Erythroblast (primary cell): ENCODE measurements around the gene NANOGP8.
"Not testable (repeated sequence)": the region's sequence is repeated elsewhere in the genome, so short reads cannot be mapped to it uniquely, and the experiment has no call there.

Source experiments
- DNase-seq, 2 experiments: peaks; one replicate each; lab custom pipeline; 2025; lab: John Stamatoyannopoulos, UW
- GATA1 ChIP-seq: IDR thresholded peaks from 2 replicates; pipeline ENCODE4 v1.6.1; 2011; ENCODE audit warnings: low read depth, mild to moderate bottlenecking, control low read depth, low read length, moderate library complexity
- POLR2A ChIP-seq: IDR thresholded peaks from 2 replicates; pipeline ENCODE4 v1.6.1; 2011; ENCODE audit warnings: mild to moderate bottlenecking, low read length

NANOGP8 gene

DNA sequence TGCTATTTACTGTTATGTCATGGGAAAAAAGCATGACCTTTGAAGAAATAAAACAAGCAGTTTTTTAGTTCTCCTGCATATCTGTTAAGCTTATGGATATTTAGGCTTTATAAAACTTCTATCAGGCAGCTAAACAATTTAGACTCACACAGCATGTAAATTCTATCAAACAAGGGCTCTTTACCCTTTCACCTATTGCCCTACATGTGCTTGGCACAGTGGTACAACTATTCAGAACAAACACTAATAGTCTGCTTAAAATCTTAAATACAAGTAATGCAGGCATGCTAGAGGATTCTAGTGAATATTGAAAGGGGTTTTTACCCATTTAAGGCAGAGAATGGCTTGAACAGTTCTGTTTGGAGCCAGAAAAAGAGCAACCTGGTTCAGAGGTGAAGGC, 23.4 kb upstream of the NANOGP8 start:
- DNase-seq, result no peak
- no peak for TF ChIP-seq GATA1
- TF ChIP-seq POLR2A, result no peak

DNA sequence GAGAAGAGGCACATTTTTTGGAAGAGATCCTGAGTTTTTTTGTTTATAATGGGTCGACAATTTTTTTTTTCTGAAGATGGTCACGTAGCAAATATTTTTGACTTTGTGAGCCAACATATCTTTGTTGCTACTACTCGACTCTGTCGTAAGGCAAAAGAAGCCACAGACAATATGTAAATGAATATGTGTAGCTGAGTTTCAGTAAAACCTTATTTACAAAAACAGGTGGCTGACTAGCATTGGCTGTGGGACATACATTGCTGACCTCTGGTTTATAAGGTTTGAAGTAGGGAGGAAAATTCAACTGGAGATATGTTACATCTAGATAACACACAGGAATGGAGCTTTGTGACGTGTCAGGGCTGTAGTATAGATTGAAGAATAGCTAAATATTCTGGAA, 22.5 kb upstream of the NANOGP8 start:
- no peak for DNase-seq
- TF ChIP-seq GATA1 (no peak), POLR2A (no peak)

DNA sequence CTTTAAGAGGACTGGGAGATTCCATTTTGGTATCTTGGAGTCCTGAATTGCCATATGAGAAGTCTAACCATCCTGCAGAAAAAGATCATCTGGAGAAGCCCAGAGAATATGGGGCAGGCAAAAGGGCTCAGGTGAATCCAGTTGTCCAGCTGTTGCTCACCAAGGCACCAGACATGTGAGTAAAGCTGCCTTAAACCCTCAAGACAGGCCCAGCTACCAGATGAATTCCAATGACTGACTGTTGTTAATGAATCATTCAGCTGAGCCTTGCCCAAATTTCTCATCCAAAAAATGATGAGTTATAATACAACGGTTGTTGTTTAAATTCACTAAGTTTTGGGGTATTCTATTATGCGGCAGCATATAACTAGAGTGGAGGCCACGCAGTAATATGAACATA, 22.0 kb upstream of the NANOGP8 start:
- no peak for DNase-seq
- TF ChIP-seq POLR2A (no peak), GATA1 (no peak)

DNA sequence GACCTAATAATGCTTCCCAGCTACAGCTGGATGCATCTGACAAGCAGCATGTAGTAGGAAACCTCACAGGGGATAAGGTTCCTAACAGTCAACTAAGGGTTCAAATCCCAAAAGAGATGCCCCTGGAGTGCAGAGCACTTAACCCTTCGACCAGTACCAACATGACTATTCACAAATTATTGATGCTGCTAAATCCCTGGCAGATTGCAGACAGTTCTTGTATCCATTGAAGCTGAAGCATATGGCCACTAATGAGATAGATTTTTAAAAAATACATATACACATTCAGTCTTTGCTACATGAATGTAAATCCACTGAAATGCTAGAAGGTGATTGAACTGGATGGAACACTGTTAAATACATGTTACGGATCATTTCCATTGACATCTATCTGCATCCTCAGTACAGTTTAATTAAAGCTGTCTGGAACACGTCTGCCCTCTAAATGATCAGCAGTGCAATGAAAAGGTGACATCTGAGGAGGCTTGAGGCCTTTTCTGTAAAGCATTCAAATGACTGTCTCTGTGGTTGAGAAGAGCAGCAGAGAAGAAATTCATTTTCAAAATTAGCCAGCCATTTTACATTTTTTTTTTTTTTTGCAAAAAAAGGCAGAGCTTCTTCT, 19.5 kb upstream of the NANOGP8 start:
- DNase-seq, result no peak
- TF ChIP-seq POLR2A (no peak), GATA1 (no peak)

DNA sequence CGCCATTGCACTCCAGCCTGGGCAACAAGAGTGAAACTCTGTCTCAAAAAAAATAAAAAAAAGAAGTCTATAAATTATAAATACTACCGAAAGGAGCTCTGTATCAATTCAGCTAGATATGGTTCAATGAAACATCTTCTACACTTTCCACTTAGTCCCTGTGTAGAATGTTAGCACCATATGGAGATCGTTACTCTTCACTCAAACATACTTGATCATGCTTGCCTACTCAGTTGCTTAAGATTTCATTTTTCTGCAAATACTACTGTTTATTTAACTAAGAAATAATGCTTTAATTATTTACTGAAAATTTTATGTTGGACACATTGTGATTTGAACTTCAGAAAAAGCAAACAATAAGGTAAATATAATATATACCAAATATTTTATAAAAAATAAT, 17.1 kb upstream of the NANOGP8 start:
- no peak for DNase-seq
- TF ChIP-seq POLR2A (no peak), GATA1 (no peak)

DNA sequence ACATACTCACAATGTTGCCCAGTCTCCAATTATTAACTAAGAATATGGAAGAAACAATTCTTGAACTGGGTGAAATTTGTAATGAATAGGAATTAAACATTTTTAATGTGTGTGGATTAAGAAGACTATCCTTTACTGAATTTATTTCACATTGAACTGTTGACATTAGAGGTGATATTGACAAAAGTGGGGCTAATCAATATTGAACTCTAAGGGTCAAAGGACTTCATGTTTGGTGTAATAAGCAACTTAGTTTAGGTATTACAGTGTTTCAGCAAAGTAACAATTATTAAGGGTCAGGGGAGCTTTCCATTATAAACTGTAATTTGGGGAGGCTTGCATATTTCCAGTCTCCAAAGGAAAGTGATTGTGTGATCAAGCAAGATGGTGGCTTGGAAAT, 16.2 kb upstream of the NANOGP8 start:
- TF ChIP-seq GATA1 (no peak), POLR2A (no peak)
- DNase-seq, result no peak

DNA sequence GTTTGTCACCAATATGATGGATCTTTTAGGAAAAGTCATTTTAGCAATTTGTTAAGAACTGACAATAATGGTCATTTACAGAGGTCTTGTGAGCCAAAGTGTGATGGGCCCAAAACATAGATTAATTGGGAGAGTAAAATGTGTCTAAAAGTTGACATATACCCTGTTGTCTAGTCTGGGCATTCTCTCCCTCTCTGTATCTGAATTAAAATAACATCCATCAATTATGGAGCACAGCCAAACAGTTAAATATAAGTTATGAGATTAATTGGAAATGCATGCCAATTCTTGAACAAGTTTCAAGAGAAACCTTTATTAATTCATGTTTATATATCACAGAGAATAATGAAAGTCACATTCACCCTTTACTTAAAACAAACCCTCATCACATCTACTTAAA, 13.6 kb upstream of the NANOGP8 start:
- no peak for DNase-seq
- TF ChIP-seq GATA1 (no peak), POLR2A (no peak)

DNA sequence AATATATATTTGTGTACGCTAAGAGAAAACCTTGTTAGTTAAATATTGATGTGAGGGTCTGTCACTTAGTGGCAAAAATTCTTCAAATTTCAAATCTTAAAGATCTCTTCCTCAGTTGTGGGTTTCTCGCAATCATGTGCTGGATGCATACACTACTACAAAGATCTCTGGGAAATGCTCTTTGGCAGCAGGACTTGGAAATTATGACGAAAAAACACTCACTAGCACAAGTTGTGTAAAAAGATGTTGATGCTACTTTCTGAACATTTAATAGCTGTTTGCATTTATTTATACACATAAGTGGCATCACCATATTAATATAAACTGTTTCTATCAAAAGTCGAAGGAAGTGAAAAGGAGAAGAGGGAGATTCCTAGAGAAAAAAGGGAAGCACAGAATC, 10.8 kb upstream of the NANOGP8 start:
- no peak for TF ChIP-seq POLR2A
- no peak for TF ChIP-seq GATA1
- no peak for DNase-seq

DNA sequence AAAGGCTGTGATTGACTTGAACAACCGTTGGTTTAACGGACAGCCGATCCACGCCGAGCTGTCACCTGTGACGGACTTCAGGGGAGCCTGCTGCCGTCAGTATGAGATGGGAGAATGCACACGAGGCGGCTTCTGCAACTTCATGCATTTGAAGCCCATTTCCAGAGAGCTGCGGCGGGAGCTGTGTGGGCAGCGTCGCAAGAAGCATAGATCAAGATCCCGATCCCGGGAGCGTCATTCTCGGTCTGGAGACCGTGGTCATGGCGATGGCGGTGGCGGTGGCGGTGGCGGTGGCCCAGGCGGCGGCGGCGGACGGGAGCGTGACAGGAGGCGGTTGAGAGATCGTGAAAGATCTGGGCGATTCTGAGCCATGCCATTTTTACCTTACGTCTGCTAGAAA, 7.8 kb upstream of the NANOGP8 start:
- no peak for DNase-seq
- TF ChIP-seq GATA1 (no peak), POLR2A (no peak)

DNA sequence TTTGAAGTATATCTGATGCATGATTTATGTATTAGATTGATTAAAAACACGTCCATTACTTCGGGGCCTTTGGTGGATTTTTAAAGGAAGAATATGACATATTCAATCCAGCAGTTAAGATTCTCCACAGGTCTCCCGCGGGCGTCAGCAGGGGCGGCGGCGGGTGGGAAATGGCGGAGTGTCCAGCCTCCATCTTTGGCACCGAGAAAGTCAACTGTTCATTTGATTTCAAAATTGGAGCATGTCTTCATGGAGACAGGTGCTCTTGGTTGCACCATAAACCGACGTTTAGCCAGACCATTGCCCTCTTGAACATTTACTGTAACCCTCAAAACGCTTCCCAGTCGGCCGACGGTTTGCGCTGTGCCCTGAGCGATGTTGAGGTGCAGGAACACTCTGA, 7.2 kb upstream of the NANOGP8 start:
- no peak for TF ChIP-seq GATA1
- TF ChIP-seq POLR2A, result no peak
- no peak for DNase-seq

DNA sequence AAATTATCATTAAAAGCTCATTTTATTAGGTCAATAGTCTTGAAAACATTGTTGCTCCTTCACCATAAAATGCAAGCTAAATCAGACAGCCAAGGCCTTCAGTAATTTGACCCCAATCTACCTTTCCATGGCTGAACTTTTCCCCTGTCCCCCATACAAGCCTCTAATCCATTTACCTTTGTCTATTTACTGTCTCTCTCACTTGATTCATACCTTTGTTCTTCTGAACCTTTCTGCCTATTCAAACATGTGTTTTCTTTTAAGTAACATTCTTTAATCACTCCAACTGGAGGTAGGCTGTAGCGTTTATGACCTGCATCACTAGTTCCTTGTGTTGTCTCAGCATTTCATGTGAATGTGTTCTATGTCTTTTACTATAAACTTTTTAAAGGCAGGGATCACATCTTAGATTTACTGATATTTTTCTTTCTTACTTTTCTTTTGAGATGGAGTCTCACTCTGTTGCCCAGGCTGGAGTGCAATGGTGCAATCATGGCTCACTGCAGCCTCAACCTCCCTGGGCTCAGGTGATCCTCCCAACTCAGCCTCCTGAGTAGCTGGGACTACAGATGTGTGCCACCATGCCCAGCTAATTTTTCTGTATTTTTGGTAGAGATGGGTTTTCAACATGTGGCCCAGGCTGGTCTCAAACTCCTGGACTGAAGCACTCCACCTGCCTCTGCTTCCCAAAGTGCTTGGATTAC, 5.2 kb upstream of the NANOGP8 start:
- DNase-seq, result no peak
- TF ChIP-seq GATA1 (no peak), POLR2A (no peak)

DNA sequence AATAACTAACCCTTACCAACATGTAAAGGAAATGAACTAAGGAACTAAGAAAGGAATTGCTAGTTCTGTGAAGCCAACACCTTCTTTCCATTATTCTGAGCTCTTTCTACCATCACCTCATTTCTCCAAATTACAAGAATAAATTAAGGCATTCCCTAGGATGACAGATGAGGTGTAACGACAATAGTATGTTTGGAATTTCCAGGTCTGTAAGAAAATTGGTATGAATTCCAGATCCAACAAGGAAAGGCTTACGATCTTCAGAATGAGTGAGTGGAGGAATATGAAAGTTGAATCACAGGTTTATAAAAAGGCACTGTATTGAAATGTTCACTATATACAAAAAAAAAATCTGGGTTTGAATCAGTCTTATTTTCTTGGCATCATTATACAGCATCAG, 4.5 kb upstream of the NANOGP8 start:
- no peak for DNase-seq
- TF ChIP-seq GATA1 (no peak), POLR2A (no peak)

DNA sequence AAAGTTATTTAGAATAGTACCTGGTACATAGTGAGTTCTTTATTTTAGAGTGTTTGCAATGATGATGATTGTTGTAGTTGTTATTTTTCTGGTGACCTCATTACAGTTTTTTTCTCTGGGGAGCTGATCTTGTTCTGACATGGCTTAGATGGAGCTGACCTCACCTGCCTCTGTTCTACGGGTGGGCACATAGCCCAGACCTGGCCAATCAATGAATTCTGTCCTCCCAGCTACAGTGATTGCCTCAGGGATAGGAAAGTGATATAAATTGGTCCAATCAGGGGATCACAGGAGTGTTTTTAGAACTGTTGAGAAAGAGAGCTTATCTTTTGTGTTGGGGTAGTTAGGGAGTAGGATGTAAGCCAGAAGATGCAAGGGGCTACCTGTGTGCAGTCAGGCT, 3.2 kb upstream of the NANOGP8 start:
- no peak for DNase-seq
- TF ChIP-seq POLR2A (no peak), GATA1 (no peak)

DNA sequence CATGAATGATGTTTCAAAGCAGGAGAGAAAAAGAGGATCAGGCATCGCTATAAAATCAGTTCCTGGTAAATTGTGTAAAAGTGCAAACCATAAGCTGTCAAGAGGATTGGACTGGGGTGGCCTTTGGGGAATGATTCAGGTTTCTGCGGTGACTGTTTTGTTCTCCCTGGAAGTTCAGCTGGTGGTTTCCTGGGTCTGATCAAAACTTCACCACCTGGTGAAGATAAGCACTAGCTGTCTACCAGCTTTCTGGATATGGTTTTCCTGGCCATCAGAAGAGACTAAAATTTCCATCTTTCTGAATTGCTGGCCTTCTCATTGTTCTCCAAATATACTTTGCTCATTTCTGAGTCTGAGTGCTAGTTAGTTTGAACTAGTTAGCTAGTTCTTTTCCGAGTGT, 2.7 kb upstream of the NANOGP8 start:
- TF ChIP-seq GATA1, result no peak
- TF ChIP-seq POLR2A, result no peak
- DNase-seq, result no peak

DNA sequence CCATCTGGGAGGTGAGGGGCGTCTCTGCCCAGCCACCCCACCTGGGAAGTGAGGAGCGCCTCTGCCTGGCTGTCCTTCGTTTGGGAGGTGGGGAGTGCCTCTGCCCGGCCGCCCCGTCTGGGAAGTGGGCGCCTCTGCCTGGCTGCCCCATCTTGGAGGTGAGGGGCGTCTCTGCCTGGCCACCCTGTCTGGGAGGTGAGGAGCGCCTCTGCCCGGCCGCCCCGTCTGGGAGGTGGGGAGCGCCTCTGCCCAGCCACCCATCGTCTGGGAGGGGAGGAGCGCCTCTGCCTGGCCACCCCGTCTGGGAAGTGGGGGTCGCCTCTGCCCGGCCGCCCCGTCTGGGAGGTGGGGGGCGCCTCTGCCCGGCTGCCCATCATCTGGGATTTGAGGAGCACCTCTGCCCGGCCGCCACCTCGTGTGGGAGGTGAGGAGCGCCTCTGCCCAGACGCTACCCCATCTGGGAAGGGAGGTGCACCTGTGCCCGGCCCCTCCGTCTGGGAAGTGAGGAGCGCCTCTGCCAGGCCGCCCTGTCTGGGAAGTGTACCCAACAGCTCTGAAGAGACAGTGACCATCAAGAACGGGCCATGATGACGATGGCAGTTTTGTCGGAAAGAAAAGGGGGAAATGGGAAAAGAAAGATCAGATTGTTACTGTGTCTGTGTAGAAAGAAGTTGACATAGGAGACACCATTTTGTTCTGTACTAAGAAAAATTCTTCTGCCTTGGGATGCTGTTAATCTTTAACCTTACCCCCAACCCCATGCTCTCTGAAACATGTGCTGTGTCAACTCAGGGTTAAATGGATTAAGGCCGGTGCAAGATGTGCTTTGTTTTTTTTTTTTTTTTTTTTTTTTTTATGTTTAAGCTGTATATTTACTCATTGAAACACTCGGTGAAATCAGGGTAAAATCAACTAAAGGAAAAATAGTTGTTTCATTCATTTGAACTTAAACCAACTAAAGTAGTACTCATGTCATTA, 2.4 kb downstream of the NANOGP8 start:
- not testable (repeated sequence) for DNase-seq

DNA sequence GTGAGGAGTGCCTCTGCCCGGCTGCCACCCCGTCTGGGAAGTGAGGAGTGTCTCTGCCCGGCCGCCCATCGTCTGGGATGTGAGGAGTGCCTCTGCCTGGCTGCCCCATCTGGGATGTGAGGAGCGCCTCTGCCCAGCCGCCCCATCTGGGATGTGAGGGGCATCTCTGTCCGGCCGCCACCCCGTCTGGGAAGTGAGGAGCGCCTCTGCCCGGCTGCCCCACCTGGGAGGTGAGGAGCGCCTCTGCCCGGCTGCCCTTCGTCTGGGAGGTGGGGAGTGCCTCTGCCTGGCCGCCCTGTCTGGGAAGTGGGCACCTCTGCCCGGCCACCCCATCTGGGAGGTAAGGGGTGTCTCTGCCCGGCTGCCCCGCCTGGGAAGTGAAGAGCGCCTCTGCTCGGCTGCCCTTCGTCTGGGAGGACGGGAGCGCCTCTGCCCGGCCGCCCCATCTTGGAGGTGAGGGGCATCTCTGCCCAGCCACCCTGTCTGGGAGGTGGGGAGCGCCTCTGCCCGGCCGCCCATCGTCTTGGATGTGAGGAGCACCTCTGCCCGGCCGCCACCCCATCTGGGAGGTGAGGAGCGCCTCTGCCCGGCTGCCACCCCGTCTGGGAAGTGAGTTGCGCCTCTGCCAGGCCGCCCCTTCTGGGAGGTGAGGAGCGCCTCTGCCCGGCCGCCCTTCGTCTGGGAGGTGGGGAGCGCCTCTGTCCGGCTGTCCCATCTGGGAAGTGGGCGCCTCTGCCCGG, 3.3 kb downstream of the NANOGP8 start:
- not testable (repeated sequence) for DNase-seq
